Stimulated activated CD8-positive, alpha-beta memory T cell treated with anti-CD3 and anti-CD28 coated beads, Interleukin-15, amount 100 ng/mL, for 1 hour (primary cell): ENCODE results near the gene DNAJC5G.
"Not testable (repeated sequence)": the region's sequence is repeated elsewhere in the genome, so short reads cannot be mapped to it uniquely, and the experiment has no call there.

Experiments used
- DNase-seq: peaks from one replicate; pipeline ENCODE4 v3.0.0-alpha.2; 2020; ENCODE audit warnings: low read depth

DNAJC5G gene

DNA sequence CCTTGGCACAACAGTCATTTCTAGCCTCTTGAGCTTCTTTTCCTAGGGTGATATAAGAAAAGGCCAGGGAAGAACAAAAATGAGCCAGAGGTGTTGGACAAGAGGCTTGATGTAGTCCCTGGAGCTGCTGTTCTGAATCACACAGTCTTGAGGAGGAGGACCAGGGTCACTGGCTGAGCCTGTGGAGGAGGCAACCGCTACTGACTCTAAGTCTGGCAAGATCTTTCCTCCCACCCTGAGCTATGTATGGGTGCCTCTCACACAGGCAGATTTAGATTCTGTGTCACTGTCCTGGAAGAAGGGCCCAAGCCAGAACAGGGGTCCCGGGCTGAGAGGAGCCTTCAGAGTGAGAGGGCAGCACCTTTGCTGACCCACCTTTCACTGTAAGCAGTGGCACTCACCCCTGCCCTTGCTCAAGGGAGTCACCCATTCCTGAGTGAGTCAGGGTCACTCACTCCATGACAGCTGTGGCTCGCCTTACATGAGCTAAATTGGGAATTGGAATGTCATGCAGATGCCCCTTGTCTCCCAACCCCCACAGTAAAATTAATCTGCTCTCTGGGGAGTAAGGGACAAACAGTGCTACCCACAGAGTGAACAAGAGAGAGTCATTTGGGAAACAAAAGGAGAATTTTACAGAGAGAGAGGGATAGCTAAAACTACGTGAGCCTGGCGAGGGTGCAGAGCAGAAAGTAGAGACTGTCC lies 6.8 kb downstream of the DNAJC5G start, which contains the start of gene TRIM54:
Gene TRIM54 (plus strand): TSS at position 575 of the 705 bp plus-strand sequence. CDS start 303 bp downstream, outside the sequence.
- DNase-seq, result no peak

- no peak for DNase-seq
Measured at GRCh38 chr2:27282892-27283291, 7.7 kb downstream of the DNAJC5G start.

GRCh38 chr2:27284996-27285395 lies 9.8 kb downstream of the DNAJC5G start:
- no peak for DNase-seq

DNA sequence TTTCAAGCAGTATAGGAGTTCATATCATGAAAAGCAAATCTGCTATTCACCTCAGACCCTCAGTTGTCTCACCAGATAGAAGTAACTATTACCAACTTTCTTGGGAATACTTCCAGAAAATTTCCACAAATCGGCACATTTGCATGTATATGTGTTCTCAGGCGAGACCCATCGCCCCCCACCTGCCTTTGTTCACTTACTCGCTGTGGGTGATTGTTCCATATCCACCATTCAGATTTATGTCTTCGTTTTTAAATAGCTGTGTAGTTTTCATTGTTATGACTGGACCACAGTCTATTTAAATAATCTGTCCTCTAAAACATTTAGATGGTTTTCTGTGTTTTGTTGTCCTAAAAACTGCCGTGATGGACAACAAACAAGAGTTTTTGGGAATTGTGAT lies 10.2 kb downstream of the DNAJC5G start:
- DNase-seq, result no peak

GRCh38 chr2:27288610-27289009 lies 13.4 kb downstream of the DNAJC5G start:
- DNase-seq, result no peak

DNA sequence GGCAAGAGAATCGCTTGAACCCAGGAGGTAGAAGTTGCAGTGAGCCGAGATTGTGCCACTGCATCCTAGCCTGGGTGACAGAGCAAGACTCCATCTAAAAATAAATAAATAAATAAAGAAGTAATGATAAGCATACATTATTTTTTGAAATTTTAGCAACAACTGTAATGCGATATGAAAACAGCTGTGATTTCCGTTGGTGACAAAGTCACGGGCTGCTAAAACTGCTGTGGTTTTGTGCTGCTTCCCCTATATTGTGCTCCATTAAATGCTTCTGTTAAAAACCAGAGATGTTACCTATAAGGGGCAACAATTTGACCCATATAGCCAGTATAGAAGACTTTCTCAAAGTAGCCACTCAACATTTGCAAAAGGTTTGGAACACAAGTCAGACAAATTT lies 15.3 kb downstream of the DNAJC5G start:
- no peak for DNase-seq

DNA sequence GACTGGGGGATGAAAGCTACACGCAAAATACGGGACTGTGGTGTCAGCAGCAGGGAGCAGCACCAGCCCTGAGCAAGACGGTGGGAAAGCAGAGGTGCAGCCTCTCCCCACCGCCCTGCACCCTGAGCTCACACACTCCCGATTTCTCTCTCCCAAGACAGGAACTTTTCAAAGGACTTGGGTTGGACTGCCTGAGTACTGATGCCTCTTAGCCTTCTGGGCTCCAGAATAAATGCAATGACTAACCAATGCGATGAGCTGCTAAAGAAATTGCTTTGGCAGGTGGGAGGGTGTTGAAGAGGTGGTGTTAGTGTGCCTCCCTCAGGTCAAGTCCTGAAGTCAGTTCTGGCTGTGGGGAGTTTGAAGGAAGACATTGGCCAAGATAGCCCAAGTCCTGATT lies 16.6 kb downstream of the DNAJC5G start:
- no peak for DNase-seq

GRCh38 chr2:27294928-27295327 lies 19.7 kb downstream of the DNAJC5G start:
- no peak for DNase-seq

DNA sequence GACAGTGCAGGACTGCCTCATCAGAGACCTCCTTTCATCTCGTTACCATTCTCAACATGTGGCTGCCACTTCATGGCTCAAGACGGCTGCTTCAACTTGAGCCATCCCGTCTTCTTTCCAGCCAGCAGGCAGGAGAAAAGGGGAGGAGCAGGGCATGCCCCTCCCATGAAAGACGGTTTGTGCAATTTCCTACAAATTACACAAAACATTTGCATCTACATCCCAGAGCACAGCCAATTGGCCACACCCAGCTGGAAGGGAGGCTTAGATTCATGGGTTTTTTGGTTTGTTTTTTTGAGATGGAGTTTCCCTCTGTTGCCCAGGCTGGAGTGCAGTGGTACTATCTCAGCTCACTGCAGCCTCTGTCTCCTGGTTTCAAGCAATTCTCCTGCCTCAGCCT lies 21.2 kb downstream of the DNAJC5G start:
- DNase-seq, result no peak

DNA sequence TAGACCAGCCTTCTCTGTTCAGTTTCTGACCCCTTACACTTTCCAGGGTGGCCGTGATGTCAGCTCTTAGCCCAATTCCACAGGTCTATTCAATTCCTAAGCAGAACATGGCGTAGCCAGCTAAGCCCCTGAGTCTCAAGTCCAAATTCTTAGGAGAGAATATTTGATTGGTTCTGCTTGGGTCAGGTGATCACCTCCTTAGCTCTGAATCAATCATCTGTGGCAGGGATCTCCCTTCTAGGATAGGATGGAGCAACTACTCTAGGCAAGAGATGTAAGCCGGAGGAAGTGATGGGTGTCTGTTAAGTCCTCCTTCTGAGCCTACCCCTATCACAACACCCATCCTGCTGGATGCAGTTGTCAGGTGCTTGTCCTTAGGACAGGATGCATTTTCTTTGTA lies 22.0 kb downstream of the DNAJC5G start:
- DNase-seq, result no peak

DNA sequence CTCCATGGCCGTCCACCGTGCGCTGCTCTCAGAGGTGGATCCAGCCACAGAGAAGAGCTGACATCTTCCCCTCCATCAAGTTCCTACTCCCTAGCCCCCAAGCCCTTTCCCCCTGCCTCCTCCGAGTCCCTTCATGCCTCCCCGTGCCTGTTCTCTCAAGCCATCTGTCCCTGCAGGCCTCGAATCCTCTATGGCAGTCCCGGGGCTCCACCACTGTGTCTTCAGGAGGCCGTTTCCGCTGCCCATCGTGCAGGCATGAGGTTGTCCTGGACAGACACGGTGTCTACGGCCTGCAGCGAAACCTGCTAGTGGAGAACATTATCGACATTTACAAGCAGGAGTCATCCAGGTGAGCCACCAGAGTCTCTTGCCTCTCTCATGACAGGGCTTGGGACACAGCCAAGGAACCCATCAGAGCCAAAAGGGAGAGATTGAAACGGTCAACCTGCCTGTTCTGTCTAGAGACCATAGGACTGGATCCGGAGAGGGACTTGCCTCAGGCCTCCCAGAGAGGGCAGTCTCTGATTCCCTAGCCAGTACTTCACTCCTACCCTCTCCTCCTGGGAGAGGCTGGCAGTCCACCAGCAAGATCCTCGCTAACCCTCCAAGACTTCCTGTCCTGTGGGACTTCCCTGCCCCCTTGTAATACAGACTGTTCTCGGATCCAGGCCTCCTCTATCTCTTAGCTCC lies 23.3 kb downstream of the DNAJC5G start:
- DNase-seq, result no peak

GRCh38 chr2:27300606-27301005 lies 25.4 kb downstream of the DNAJC5G start:
- DNase-seq, result not testable (repeated sequence)

DNA sequence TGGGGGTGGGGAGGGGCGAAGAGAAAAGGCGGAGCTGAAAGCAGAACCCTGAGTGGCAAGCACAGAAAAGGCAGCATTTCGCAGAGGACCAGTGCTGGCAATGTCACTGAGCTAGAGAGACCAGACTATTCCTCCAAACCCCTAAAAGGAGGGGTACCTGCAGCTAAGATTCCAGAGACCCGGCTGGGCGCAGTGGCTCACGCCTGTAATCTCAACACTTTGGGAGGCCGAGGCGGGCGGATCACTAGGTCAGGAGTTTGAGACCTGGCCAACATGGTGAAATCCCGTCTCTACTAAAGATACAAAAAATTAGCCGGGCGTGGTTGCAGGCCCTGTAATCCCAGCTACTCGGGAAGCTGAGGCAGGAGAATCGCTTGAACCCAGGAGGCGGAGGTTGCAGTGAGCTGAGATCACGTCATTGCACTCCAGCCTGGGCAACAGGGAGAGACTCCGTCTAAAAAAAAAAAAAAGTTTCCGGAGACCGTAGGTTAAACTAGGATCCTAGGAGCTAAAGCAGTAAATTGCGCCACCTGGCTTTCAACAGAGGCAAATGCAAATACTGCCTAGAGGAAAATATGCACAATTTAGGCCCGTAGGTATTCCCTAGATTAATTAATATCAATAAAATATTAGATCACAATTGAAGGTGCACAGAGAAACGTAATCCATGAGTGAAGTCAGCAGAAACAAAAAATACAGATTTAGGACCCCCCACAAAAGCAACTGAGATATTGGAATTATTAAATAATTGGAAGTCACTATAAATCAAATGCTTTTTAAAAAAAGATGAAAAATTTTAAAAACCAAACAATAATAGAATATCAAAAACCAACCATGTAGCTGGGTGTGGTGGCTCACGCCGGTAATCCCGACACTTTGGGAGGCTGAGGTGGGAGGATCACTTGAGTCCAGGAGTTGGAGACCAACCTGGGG lies 28.1 kb downstream of the DNAJC5G start:
- no peak for DNase-seq

DNA sequence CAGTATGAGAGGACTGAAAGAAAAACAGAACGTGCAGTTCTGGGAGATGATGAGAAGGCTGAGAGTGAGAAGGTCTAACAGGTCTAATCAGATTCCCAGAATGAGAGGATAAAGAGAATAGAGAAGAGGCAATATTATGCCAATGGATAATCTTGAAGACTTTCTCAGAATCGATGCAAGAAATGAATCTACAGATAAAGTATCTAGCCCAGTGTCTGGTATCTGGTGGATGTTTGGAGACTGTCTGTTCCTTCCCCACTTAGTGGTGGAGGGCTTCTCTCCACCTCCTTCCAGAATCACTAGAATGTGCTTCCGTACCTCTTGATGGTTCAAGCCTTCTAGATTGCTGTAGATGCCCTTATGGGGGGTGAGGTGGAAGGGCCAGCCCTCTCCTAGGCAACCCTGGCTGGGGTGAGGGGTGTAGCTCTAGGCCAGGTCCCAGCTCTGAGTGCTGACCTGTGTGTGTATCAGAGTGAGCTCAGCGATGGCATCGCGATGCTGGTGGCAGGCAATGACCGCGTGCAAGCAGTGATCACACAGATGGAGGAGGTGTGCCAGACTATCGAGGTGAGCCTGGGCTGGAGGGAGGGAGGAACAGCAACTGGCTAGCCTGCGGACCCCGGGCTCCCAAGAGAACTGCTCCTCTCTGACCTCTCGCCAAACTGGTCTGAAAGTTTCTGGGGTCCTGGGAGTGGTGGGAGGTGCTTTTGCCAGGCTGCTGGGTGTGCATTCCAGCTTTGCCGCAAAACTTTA lies 29.4 kb downstream of the DNAJC5G start:
- DNase-seq, result no peak

DNA sequence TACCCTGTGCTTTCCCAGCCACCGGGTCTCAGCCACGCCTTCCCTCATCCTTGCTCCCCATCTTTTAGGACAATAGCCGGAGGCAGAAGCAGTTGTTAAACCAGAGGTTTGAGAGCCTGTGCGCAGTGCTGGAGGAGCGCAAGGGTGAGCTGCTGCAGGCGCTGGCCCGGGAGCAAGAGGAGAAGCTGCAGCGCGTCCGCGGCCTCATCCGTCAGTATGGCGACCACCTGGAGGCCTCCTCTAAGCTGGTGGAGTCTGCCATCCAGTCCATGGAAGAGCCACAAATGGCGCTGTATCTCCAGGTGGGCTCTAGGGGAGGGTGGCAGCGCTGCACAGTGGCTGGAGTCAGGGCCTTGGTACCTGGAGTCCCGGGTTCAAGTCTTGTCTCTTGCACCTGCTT lies 30.3 kb downstream of the DNAJC5G start:
- DNase-seq, result no peak

GRCh38 chr2:27306136-27306535 lies 30.9 kb downstream of the DNAJC5G start:
- no peak for DNase-seq

- no peak for DNase-seq
Measured at GRCh38 chr2:27306573-27307286, 31.5 kb downstream of the DNAJC5G start.

DNA sequence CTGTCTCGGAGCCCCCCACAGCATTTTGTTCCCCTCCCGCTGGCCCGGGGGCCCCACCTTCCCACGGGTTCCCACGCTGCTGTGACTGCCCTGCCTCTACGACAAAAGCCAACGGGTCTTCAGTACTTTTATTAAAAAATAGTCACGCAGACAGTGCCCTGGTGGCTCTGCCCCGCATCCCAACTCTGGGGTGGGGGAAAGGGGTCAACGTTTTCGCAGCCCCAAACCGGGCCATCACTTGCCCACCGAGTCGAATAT lies 32.0 kb downstream of the DNAJC5G start:
- DNase-seq, result no peak

DNA sequence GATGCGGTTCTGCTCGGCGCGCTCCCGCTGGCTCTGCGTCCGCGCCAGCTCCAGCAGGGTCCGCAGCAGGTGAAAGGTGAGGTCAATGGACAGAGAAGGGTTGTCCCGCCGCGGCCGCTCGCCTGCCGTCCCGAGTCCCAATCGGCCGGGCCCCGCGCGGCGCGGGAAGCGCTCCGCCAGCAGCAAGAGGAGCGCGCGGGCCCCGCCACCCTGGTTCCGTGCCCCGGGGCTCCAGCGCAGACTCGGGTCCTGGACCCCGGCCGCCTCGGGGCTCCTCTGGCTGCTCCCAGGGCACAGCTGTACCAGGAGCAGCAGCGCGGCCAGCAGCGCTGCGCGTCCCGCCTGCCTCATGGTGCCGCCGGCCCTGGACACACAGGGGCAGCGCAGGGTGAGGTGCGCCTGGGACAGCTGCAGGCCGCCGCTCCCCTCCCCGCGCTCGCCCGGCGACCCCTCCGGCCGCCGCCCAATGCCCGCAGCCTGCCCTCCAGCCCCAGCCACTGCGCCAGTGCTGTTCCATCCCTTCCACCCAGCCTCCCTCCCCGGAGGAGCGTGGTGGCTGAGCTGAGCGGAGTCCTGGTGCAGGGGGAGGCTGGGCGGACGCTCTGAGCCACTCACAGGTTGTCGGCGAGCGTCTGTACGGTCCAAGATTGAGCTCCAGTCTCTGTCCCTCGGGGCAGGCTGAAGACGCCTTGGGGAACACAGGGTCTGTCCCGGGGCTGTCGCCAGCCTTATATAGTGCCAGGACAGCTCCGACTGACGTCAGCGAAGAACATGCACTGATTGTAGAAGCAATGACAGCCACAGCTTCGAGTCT lies 32.5 kb downstream of the DNAJC5G start:
- no peak for DNase-seq

GRCh38 chr2:27308359-27308881 lies 33.2 kb downstream of the DNAJC5G start, which contains the start of gene UCN:
TSS of gene UCN (minus strand) at chr2:27308445. CDS start at chr2:27307895, 550 bp downstream.
- no peak for DNase-seq
